Stimulated activated CD4-positive, alpha-beta T cell treated with anti-CD3 and anti-CD28 coated beads, Interleukin-2, amount 100 ng/mL, for 4 hours (primary cell): ENCODE results near the gene LPIN3.

Source experiments
- DNase-seq: peaks from one replicate; pipeline ENCODE4 v3.0.0-alpha.2; 2020; ENCODE audit warnings: low read depth

The LPIN3 gene

DNA sequence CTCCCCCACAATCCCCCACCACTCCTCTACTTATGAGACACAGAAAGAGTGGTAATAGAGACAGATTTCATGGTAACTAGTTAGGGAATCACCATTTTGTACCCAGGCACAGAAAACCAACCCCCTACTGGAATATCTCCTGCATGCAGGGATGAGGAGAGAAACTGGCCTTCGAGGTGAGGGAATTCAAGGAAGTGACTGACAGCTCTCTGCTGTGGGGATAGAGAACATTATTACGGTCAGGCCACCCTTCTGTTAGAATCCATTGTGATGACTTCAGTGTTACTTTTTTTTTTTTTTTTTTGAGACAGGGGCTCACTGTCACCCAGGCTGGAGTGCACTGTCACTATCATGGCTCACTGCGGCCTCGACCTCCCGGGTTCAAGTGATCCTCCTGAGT lies 13.4 kb upstream of the LPIN3 start:
- DNase-seq: no peak

DNA sequence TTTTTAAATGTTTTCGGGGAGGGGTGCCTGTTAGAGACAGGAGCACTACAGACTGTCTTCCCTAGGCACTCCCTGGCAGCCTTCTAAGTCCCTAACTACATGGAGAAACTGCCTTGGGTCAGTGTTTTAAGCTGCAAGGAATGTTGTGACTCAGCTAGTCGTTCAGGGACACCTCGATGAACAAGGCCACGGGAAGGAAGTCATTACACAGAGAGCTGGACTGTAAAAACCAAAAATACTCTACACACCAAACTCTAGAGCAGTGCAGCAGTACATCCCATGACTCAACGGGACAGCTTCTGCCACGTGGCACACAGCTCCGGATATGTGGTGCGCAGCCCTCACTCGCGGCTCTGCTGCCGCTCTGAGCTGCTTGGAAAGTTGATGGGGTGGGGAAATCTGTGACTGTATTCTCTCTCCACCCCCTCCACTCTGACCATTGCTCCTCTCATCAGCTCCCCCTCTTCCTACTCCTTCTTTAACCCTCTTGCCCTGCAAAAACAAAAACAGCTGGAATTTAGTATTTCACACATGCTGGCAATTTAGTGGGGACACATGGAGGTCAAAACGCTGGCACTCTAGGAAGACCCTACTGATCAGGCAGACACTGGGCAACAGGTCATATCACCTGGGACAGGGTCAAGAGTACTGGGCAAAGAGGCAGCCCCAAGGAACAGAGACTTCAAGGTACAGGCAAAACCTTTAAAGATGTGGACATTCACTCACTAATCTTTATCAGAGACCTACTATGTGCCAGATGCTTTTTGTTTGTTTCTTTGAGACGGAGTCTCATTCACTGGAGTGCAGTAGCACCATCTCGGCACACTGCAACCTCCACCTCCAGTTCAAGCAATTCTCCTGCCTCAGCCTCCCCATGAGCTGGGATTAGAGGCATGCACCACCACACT lies 10.9 kb upstream of the LPIN3 start:
- DNase-seq: peak; percentile 67

- DNase-seq: no peak
Observed at GRCh38 chr20:41330343-41330720, 10.3 kb upstream of the LPIN3 start.

GRCh38 chr20:41330941-41331340 lies 9.7 kb upstream of the LPIN3 start:
- DNase-seq: no peak

DNA sequence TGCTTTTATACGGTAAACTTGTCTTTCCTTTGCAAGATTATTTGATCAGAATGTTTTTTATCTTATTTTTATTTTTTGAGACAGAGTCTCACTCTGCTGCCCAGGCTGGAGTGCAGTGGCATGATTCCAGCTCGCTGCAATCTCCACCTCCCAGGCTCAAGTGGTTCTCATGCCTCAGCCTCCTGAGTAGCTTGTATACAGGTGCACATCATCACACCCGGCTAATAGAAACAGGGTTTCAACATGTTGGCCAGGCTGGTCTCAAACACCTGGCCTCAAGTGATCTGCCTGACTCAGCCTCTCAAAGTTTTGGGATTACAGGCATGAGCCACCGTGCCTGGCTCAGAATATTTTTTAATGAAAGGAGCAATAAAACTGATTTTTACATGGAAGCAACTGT lies 8.9 kb upstream of the LPIN3 start:
- no peak for DNase-seq

GRCh38 chr20:41334036-41334435 lies 6.6 kb upstream of the LPIN3 start:
- no peak for DNase-seq

GRCh38 chr20:41334443-41335421 lies 5.9 kb upstream of the LPIN3 start:
- DNase-seq: no peak

DNA sequence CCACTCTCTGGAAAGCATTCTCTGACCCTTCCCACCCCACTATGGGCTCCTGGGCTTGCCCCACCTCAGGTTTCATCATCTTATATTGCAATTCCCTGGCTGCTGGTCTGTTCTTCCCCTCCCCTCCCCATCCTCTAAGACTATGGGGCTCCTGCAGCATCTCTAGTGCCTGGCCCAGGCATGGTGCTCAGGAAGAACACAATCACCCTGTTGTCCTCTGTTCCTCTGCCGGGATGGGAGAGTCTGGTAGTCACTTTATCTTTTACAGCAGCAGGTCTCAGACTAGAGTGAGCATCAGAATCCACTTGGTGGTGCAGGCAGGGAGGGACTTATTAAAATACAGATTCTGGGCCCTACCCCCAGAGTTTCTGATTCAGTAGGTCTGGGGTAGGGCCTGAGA lies 5.0 kb upstream of the LPIN3 start:
- DNase-seq: no peak

DNA sequence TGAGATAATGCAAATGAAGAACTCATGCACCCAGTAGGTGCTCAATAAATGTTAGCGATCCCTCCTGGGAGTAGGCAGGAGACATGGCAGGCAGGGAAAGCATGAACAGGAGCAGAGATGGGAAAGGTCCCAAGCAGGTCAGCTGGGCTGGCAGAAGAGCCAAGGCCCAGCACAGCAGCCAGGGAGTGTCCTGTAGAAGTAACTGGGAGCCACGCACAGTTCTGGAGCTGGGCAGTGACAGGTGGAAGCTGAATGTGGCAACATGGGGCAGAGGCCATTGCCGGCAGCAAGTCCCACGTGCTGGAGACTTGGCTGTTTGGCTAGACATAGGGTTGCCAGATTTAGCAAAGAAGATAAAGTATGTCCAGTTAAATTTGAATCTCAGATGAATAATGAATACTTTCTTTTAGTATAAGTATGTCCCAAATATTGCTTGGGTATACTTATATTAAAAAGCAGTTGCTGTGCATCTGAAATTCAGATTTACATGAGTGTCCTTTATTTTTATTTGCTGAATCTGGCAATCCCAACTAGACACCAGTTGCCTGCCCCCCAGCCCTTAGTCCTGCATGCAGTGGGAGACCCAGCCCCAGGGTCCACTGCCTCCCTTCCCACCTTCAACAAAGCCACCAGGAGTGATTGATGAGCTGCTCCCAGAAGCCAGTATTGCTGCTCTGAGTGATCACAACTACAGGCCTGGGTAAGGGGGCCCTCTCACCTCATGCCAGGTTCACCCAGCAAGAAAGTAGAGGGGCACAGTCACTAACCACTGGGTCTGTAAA lies 3.7 kb upstream of the LPIN3 start:
- DNase-seq: no peak

DNA sequence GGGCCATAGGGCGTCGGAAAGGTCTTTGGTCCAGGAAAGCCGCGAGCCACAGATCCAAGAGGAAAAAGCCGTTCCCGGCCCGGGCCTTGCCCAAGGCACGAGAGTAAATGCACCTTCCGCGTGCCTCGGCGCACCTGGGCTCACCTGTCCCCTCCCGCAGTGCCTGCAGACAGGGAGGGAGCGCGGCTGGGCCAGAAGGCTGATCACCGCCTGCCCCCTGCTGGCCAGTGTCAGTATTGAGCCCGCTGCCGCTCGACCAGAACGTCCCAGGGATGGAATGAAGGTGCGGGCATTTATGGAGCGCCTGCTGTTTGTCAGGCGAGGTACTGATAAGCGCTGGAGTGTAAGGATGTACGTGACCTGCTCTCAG lies 679 bp upstream of the LPIN3 start:
- DNase-seq: peak; percentile 75

DNA sequence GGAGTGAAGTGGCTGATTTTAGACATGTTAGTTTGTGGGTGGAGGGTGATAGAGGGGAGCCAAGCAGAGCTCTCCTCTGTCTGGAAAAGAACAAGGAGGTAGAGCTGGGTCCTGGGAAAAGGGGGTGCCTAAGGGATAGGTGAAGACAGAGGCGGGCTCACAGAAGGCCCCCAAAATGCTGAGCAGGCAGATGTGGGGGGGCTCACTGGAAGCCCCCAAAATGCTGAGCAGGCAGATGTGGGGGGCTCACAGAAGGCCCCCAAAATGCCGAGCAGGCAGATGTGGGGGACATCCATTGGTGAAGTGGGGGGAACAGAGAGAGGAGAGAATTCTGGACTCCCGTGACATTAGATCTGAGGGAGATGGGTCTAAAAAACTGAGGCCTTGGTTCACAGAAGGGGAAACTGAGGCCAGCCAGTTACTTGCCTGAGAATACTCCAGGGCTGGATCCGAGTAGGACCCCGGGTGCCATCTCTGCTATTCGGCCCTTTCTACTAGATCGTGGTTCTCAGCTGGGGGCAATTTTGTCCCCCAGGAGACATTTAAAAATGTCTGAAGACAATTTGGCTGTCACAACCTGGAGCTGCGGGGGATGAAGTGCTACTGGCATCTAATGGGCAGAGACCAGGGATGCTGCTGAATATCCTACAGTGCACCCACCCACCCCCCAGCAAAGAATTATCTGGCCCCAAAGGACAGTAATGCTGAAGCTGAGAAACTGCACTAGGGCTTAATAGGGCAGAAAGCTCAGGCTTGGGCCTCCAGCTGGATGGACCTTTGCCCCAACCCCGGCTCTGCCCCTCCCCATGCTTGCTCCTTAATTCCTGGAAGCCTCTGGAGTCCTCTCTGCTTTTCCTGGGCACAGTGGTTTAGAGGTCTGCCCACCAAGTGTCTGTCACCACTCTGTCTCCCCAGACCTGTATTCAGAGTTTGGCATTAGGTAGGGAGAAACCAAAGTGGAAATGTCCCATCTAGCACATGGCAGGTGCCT lies 2.1 kb downstream of the LPIN3 start:
- no peak for DNase-seq

GRCh38 chr20:41344477-41344876 lies 3.9 kb downstream of the LPIN3 start:
- no peak for DNase-seq

GRCh38 chr20:41344938-41345728 lies 4.5 kb downstream of the LPIN3 start:
- DNase-seq: no peak

DNA sequence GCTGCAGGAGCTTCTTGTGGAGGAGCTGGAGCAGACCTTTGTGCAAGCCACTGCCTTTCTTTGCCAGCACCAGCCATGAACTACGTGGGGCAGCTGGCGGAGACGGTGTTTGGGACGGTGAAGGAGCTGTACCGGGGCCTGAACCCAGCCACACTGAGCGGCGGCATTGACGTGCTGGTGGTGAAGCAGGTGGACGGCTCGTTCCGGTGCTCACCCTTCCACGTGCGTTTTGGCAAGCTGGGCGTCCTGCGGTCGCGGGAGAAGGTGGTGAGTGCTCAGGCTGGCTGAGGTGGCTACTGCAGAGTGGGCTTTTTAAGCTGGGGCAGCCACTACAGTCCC lies 5.1 kb downstream of the LPIN3 start:
- no peak for DNase-seq

GRCh38 chr20:41347523-41348429 lies 7.2 kb downstream of the LPIN3 start:
- DNase-seq: no peak

GRCh38 chr20:41348430-41349172 lies 8.0 kb downstream of the LPIN3 start:
- no peak for DNase-seq

- DNase-seq: no peak
Observed at GRCh38 chr20:41349266-41349665, 8.6 kb downstream of the LPIN3 start.

DNA sequence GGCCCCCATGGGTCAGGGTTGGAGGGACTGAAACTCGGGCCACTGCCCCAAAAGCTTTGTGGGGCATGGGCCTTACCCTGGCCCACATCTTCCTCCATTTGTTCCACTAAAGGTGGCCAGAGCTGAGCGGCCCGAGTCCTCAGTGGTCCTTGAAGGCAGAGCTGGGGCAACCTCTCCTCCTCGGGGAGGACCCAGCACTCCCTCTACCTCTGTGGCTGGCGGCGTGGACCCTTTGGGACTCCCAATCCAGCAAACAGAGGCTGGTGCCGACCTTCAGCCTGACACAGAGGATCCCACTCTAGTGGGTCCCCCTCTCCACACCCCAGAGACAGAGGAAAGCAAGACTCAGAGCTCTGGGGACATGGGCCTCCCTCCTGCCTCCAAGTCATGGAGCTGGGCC lies 9.3 kb downstream of the LPIN3 start:
- no peak for DNase-seq
